C4-2B (cell line): Measurements from ENCODE around the gene GPX5.

Experiments
- H3K27ac ChIP-seq: fragments of 450-650 bp; 2 replicates; pipeline ENCODE4 v1.5.1; 2017
- ZFX ChIP-seq: fragments of 450-650 bp; IDR thresholded peaks from 2 replicates; pipeline ENCODE4 v1.6.1; 2017
- TF ChIP-seq, protein P1 (sequence below): fragments of 450-650 bp; conservative IDR thresholded peaks from 2 replicates; pipeline ENCODE4 v1.5.1; 2017; ENCODE audit warnings: mild to moderate bottlenecking

Gene GPX5

DNA sequence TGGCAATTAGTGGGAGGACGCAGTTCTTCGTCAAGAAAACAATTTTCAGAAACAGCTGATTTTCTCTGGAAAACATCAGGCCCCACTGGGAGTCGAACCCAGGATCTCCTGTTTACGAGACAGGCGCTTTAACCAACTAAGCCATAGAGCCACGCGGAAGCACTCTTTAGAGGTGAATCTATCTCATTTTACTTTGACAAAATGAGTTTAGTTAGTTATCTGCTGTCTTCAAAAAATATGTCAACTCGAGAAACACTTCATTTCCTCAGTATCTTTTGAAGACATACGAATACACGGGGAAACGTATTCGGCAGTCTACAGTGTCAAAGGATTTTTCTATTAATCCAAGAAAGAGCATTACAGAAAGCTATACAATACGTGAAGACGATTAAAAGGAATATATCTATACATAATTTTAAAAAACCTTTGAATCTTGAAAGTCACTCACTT, 36.7 kb upstream of the GPX5 start:
- H3K27ac ChIP-seq = no peak overlapping the region
- TF ChIP-seq ZFX = no peak
- TF ChIP-seq, protein P1, sequence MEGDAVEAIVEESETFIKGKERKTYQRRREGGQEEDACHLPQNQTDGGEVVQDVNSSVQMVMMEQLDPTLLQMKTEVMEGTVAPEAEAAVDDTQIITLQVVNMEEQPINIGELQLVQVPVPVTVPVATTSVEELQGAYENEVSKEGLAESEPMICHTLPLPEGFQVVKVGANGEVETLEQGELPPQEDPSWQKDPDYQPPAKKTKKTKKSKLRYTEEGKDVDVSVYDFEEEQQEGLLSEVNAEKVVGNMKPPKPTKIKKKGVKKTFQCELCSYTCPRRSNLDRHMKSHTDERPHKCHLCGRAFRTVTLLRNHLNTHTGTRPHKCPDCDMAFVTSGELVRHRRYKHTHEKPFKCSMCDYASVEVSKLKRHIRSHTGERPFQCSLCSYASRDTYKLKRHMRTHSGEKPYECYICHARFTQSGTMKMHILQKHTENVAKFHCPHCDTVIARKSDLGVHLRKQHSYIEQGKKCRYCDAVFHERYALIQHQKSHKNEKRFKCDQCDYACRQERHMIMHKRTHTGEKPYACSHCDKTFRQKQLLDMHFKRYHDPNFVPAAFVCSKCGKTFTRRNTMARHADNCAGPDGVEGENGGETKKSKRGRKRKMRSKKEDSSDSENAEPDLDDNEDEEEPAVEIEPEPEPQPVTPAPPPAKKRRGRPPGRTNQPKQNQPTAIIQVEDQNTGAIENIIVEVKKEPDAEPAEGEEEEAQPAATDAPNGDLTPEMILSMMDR = no peak

DNA sequence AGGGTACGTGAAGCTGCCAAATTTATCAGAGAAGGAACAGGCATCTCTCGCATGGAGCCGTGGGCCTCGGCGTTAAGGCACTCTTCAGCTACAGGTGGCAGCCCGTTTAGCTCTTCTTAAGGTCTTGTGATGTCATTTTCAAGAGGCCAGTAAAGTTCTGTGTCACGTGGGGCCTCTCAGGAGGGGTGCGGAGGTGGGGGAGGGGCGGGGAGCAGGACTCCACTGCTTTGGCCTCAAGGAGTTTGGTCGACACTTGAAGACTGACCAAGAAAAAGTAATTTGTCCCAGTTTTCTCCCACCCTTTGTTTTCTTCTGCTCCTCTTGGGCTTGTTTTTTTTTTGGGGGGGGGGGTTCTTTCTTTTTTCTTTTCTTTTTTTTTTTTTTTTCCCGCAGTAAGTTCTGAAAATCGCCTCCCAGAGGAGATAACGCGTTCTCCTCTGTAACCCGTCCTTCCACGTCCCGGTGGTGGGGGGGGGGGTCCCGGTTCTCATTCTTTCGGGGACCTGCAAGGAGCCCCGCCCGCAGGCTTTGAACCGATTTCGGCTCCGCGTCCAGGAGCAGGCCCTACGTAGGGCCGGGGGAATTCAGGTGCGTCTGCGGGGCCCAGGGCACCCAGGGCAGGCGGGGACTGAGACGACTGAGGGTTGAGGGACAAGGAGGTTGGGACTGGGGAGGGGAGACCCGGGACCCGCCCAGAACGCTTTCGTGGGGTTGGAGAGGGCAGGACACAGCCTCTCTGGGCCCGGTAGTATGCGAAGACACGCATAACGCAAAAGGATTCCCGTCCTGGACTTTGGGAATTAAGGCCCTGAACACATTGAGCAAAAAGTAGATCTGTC, 36.1 kb upstream of the GPX5 start:
- H3K27ac ChIP-seq = no peak overlapping the region
- TF ChIP-seq ZFX = no peak
- TF ChIP-seq, protein P1 = no peak

DNA sequence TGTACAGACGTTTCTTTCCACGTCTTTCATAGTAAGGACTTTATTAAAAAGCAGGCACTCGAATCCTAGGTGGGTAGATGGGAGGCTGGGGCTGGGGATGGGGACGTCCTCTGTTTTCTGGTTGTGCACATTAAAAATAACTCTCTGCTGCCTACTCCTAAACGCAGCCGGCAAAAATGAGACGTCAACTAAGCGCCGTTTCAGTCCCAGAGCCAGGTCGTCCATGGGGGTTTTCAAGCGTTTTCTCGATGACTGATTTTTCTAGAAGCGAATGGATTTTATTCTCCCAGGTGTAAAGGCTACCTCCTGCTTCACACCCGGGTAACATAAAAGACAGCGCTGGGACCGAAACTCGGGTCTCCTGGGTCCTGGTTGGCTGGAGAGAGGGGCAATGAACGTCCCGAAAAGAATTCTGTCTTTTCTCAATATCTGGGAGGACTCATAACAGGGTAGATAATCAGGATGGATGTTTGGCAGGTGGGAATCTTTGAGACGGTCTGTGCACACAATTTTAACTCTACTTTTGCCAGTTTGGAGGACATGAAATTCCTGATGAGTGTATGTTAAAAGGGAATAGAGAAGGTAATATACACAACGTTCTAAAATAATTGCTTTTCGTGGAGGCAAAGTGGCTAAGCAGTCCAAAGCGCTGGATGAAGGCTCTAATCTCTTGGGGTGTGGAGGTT, 35.3 kb upstream of the GPX5 start:
- H3K27ac ChIP-seq = no peak overlapping the region
- TF ChIP-seq ZFX = no peak
- TF ChIP-seq, protein P1 = no peak

DNA sequence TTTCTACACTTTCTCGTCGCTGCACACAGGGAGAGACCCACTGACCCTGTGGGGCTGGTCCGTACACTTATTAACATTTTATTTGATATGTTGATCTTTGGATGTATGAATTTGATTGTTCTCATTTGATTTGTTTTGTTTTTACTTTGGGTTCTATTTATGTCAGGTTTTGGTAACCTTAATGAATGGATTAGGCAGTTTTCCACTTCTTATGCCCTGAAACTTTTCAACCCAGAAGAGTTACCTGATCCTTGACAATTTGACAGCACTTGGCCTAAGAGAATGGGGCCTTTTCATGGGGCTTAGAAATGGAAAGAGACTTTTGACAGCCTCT, 33.7 kb upstream of the GPX5 start:
- TF ChIP-seq ZFX = no peak
- TF ChIP-seq, protein P1 = no peak
- no peak overlapping the region for H3K27ac ChIP-seq

DNA sequence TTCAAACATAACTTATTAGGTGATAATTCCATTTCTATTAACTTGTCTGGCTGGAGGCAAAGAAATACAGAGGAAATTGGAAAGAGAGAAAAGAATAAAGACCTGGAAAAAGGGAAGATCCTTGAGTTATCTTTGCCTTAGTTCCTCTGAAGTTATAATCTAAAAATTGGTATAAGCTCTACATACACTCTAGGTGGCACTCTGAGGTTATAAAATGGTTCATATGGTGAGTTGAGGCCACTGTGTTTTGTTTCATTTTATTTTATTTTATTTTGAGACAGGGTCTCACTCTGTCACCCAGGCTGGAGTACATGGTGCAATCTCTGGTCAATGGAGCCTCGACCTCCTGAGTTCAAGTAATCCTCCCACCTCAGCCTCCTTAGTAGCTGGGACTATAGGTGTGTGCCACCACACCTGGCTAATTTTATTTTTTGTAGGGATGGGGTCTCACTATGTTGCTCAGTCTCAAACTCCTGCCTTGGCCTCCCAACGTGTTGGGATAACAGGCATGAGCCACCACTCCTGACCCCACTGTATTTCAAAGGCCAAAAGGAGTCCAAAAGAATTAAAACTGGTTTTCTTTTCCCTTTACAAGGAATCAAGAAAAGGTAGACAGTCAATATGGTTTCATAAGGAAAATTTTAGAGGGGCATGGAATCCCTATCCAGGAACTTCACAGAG, 29.4 kb upstream of the GPX5 start:
- TF ChIP-seq, protein P1 = peak; percentile 45
- no peak for TF ChIP-seq ZFX
- no peak overlapping the region for H3K27ac ChIP-seq

DNA sequence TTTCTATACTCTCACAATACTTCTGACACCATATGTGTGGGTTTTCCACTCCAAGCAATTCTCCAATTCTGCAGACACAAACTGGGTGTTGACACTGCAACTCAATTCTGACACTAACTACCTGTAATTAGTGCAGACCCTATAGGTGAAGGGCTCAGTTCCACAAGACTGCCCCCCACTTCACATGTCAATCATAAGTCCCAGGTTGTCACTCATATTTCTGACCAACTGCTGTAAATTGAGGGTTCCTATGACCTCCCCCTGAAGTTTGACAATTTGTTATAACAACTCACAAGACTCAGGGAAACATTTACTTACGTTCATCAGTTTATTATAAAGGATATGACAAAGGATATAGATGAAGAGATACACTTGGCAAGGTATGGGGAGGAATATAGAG, 28.4 kb upstream of the GPX5 start:
- TF ChIP-seq, protein P1 = no peak
- TF ChIP-seq ZFX = no peak
- H3K27ac ChIP-seq = no peak overlapping the region

DNA sequence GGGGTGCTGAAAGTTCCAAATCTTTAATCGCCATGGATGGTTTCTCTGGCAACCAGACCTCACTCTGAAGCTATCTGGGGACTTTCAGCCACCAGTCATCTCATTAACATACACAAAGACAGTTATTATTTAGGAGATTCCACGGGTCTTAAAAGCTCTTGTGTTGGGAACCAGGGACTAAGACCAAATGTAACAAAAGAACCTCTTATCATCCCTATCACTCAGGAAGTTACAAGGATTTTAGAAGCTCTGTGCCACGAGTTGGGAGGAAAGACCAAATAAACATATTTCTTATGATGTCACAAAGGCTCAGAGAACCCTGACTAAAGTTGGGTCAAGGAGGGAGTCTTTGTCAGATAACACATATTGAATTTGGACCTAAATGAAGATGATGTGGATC, 27.8 kb upstream of the GPX5 start:
- TF ChIP-seq, protein P1 = no peak
- no peak for TF ChIP-seq ZFX

More for the DNA sequence above, 27.8 kb upstream of the GPX5 start:
- no peak overlapping the region for H3K27ac ChIP-seq
